ENCODE data around the gene KCNJ5. TPM values are rescaled to one million over a fixed set of nuclear protein-coding genes. Genes with fewer than 3 reads are reported as not detected.

The KCNJ5 gene
- total and polyA plus RNA-seq, 10 of the 15 experiments (the other 5 are each of a cell fraction or from before 2014, with no cell fraction given), result 0.03 TPM; not detected in 8

DNA sequence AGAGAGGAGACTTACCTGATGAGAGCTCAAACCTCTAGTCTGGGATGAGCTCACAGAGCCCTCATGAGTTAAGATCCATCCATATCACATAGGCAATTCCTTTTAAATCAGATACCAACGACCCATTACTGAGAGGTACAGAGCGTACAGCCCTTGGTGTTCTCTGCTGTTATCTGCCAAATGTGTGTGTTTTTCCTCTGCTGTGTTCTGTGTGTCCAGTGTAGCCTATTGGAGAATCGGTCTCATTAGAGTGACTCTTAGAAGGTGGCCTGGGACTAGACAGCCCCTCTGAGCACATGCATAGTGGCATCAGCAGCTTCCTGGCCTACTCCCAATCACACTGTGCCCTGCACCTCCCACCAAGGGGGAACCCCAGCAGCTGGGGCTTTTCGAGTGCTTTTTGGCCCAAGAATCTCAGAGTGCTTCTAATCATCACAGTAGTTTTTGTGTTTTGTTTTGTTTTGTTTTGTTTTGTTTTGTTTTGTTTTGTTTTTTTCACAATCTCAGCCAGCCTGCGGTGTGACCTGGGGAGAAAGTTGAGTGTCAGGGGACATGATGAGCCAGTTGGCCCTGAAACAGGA is 26.1 kb downstream of the KCNJ5 start:
- TF ChIP-seq, protein P1, sequence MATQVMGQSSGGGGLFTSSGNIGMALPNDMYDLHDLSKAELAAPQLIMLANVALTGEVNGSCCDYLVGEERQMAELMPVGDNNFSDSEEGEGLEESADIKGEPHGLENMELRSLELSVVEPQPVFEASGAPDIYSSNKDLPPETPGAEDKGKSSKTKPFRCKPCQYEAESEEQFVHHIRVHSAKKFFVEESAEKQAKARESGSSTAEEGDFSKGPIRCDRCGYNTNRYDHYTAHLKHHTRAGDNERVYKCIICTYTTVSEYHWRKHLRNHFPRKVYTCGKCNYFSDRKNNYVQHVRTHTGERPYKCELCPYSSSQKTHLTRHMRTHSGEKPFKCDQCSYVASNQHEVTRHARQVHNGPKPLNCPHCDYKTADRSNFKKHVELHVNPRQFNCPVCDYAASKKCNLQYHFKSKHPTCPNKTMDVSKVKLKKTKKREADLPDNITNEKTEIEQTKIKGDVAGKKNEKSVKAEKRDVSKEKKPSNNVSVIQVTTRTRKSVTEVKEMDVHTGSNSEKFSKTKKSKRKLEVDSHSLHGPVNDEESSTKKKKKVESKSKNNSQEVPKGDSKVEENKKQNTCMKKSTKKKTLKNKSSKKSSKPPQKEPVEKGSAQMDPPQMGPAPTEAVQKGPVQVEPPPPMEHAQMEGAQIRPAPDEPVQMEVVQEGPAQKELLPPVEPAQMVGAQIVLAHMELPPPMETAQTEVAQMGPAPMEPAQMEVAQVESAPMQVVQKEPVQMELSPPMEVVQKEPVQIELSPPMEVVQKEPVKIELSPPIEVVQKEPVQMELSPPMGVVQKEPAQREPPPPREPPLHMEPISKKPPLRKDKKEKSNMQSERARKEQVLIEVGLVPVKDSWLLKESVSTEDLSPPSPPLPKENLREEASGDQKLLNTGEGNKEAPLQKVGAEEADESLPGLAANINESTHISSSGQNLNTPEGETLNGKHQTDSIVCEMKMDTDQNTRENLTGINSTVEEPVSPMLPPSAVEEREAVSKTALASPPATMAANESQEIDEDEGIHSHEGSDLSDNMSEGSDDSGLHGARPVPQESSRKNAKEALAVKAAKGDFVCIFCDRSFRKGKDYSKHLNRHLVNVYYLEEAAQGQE (IDR thresholded peaks at IDR 0.05; ENCODE audit: low read depth, low read length), result no peak
- TF ChIP-seq EED (IDR thresholded peaks at IDR 0.05; ENCODE audit: low read depth) (no peak), CHD1 (IDR thresholded peaks at IDR 0.05; ENCODE audit: low read depth, low read length) (no peak), HDAC6 (IDR thresholded peaks at IDR 0.05; ENCODE audit: unreplicated experiment) (no peak), HCFC1 (IDR thresholded peaks at IDR 0.05; ENCODE audit: low read length) (no peak), EZH2 (IDR thresholded peaks at IDR 0.05; ENCODE audit: borderline replicate concordance, control insufficient read depth, low read depth, low read length) (no peak)
- TF ChIP-seq, protein P2, sequence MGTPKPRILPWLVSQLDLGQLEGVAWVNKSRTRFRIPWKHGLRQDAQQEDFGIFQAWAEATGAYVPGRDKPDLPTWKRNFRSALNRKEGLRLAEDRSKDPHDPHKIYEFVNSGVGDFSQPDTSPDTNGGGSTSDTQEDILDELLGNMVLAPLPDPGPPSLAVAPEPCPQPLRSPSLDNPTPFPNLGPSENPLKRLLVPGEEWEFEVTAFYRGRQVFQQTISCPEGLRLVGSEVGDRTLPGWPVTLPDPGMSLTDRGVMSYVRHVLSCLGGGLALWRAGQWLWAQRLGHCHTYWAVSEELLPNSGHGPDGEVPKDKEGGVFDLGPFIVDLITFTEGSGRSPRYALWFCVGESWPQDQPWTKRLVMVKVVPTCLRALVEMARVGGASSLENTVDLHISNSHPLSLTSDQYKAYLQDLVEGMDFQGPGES (IDR thresholded peaks at IDR 0.05), result no peak
- TF ChIP-seq, protein P3, sequence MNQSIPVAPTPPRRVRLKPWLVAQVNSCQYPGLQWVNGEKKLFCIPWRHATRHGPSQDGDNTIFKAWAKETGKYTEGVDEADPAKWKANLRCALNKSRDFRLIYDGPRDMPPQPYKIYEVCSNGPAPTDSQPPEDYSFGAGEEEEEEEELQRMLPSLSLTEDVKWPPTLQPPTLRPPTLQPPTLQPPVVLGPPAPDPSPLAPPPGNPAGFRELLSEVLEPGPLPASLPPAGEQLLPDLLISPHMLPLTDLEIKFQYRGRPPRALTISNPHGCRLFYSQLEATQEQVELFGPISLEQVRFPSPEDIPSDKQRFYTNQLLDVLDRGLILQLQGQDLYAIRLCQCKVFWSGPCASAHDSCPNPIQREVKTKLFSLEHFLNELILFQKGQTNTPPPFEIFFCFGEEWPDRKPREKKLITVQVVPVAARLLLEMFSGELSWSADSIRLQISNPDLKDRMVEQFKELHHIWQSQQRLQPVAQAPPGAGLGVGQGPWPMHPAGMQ (IDR thresholded peaks at IDR 0.05; ENCODE audit: borderline replicate concordance), result no peak
- TF ChIP-seq, protein P4, sequence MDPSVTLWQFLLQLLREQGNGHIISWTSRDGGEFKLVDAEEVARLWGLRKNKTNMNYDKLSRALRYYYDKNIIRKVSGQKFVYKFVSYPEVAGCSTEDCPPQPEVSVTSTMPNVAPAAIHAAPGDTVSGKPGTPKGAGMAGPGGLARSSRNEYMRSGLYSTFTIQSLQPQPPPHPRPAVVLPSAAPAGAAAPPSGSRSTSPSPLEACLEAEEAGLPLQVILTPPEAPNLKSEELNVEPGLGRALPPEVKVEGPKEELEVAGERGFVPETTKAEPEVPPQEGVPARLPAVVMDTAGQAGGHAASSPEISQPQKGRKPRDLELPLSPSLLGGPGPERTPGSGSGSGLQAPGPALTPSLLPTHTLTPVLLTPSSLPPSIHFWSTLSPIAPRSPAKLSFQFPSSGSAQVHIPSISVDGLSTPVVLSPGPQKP (IDR thresholded peaks at IDR 0.05; ENCODE audit: low read depth, low read length), result no peak
- TF ChIP-seq, protein P5, sequence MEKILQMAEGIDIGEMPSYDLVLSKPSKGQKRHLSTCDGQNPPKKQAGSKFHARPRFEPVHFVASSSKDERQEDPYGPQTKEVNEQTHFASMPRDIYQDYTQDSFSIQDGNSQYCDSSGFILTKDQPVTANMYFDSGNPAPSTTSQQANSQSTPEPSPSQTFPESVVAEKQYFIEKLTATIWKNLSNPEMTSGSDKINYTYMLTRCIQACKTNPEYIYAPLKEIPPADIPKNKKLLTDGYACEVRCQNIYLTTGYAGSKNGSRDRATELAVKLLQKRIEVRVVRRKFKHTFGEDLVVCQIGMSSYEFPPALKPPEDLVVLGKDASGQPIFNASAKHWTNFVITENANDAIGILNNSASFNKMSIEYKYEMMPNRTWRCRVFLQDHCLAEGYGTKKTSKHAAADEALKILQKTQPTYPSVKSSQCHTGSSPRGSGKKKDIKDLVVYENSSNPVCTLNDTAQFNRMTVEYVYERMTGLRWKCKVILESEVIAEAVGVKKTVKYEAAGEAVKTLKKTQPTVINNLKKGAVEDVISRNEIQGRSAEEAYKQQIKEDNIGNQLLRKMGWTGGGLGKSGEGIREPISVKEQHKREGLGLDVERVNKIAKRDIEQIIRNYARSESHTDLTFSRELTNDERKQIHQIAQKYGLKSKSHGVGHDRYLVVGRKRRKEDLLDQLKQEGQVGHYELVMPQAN (conservative IDR thresholded peaks at IDR 0.05), result no peak
- intact Hi-C loops (cut with micrococcal nuclease; ENCODE audit: unreplicated experiment), result no loop called here
- no peaks in the 10 kb centered on the region for H3K4me1 ChIP-seq (ENCODE audit: control insufficient read depth, insufficient read depth, low read length)
- ChIA-PET SMC1A (ENCODE audit: uncharacterized antibody, unreplicated experiment) (interaction anchor here (0.6 to 1.2 kb wide), 2 partner anchors 10 to 1946 kb away, joined by 3 to 4 read pairs; no protein-coding TSS in a partner anchor), RAD21 (ENCODE audit: unreplicated experiment) (interaction anchor here (1.0 kb wide), 1 partner anchor 12 kb away, joined by 3 read pairs; no protein-coding TSS in a partner anchor), CTCF (interaction anchor here (1.2 kb wide), 1 partner anchor 16 kb away, joined by 3 read pairs; no protein-coding TSS in a partner anchor), POLR2A (no interaction called here)
- H3K27me3 ChIP-seq (replicated peaks in 1 of 2; ENCODE audit: control insufficient read depth in 2 of 2, insufficient read depth in 2 of 2, low read length in 1 of 2), result peaks cover 0 to 3% of the 10 kb centered on the region in 2 experiments; a peak in 2 of 4 replicates
- no peaks in the 10 kb centered on the region for H3K9me3 ChIP-seq (replicated peaks; ENCODE audit: control insufficient read depth, insufficient read depth, low read length)
- H3K79me2 ChIP-seq (ENCODE audit: control insufficient read depth, insufficient read depth, low read length), result no peaks in the 10 kb centered on the region
- no peak overlapping the region for H3K4me3 ChIP-seq
- H3K4me2 ChIP-seq (ENCODE audit: control insufficient read depth, insufficient read depth), result no peak overlapping the region
- no peak overlapping the region for H3K9ac ChIP-seq (ENCODE audit: control insufficient read depth, insufficient read depth, low read length)
- WGBS (ENCODE audit: insufficient coverage, insufficient replicate concordance, low lambda C conversion rate, missing lambda C conversion rate), result 16% methylated on average over 5 of the region's 5 CpGs
- no peaks in the 10 kb centered on the region for H3K36me3 ChIP-seq (ENCODE audit: control insufficient read depth in 2 of 2, insufficient read depth in 2 of 2, low read length in 1 of 2)
- no TSS peak for BruUV-seq (replicated peaks)
- no peaks in the 10 kb centered on the region for H4K20me1 ChIP-seq (ENCODE audit: control insufficient read depth, insufficient read depth)
- H2AFZ ChIP-seq (ENCODE audit: control insufficient read depth, low read depth, low read length), result no peak overlapping the region; the same call in 1 of the 2 replicates
- peak; percentile 72 for ATAC-seq
- in situ Hi-C loops (cut with MboI), result no loop called here
- no peak overlapping the region for H3K27ac ChIP-seq (ENCODE audit: control insufficient read depth, insufficient read depth)
- no peak for FAIRE-seq
- no peak for DNase-seq (ENCODE audit: low read depth, low spot score)
